ENCODE results near the gene DCAF5.

GRCh38 chr14:69118305-69118704 lies 34.6 kb downstream of the DCAF5 start:
- TF ChIP-seq CTCF (optimal IDR thresholded peaks at IDR 0.05 in 1 of 3, IDR thresholded peaks at IDR 0.05 in 1 of 3, conservative IDR thresholded peaks at IDR 0.05 in 1 of 3; ENCODE audit: extremely low read depth in 1 of 3, insufficient read depth in 2 of 3, low read length in 3 of 3) (no peak), EZH2 (IDR thresholded peaks at IDR 0.05; ENCODE audit: low read length) (no peak)
